GM12872 (cell line): ENCODE results near the gene DPP6.
"Not testable (repeated sequence)": the region's sequence is repeated elsewhere in the genome, so short reads cannot be mapped to it uniquely, and the experiment has no call there.

Source experiments
- CTCF ChIP-seq: IDR thresholded peaks from 3 replicates; pipeline ENCODE4 v1.5.1; 2011; ENCODE audit warnings: low read depth, mild to moderate bottlenecking, low read length, moderate library complexity; ENCODE audit not compliant: insufficient read depth

DPP6 gene

GRCh38 chr7:154051643-154052529 lies at the start of gene DPP6:
Gene DPP6, plus strand, starts transcription at chr7:154052398.
- TF ChIP-seq CTCF: not testable (repeated sequence)

GRCh38 chr7:154071833-154072232 lies 19.6 kb downstream of the DPP6 start:
- TF ChIP-seq CTCF: 0 out of 3 replicates have a peak, but pooled peaks have one; percentile 10

GRCh38 chr7:154167051-154167450 lies 114.9 kb downstream of the DPP6 start:
- TF ChIP-seq CTCF: no peak

- no peak for TF ChIP-seq CTCF
Measured at GRCh38 chr7:154167807-154168206, 115.6 kb downstream of the DPP6 start.

GRCh38 chr7:154171422-154171821 lies 119.2 kb downstream of the DPP6 start:
- no peak for TF ChIP-seq CTCF

GRCh38 chr7:154172236-154172635 lies 120.0 kb downstream of the DPP6 start:
- no peak for TF ChIP-seq CTCF

GRCh38 chr7:154177584-154177983 lies 125.4 kb downstream of the DPP6 start:
- TF ChIP-seq CTCF: no peak
